GM21529 (cell line): Measurements from ENCODE around the gene RNF40.
"Not testable (repeated sequence)": the region's sequence is repeated elsewhere in the genome, so short reads cannot be mapped to it uniquely, and the experiment has no call there.

Source experiments
- ATAC-seq: cut with Tn5 transposase; IDR thresholded peaks from one replicate; pipeline ENCODE4 v1.9.1; 2021; ENCODE audit not compliant: unreplicated experiment

RNF40 gene

DNA sequence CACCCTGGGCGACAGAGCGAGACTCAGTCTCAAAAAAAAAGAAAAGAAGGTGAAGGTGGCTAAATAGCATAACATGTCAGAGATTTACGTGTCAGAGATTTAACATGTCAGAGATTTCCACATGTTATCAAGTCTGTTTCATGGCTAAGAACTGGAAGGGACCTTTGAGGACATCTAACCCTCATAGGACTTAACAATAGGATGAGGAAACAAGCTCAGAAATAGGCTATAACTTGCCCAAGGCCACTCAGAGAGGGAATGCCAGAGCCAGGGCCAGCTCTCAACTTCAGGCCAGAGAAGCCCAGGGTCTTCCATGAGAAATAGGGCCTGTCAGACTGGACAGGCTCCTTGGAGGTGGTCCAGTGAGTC, 51.7 kb downstream of the RNF40 start:
- no peak for ATAC-seq

DNA sequence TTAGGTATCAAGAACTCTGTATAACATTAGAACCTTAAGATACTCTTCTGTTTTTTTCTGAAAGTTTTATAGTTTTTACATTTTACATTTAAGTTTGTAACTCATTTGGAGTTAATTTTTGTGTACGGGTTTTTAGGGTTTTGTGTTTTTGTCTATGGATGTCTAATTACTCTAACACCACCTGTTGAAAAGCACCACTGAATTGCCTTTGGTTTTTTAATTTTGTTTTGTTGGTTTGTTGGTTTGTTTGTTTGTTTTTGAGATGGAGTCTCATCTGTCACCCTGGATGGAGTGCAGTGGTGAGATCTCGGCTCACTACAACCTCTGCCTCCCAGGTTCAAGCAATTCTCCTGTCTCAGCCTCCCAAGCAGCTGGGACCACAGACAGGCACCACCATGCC, 54.6 kb downstream of the RNF40 start:
- ATAC-seq, result no peak

DNA sequence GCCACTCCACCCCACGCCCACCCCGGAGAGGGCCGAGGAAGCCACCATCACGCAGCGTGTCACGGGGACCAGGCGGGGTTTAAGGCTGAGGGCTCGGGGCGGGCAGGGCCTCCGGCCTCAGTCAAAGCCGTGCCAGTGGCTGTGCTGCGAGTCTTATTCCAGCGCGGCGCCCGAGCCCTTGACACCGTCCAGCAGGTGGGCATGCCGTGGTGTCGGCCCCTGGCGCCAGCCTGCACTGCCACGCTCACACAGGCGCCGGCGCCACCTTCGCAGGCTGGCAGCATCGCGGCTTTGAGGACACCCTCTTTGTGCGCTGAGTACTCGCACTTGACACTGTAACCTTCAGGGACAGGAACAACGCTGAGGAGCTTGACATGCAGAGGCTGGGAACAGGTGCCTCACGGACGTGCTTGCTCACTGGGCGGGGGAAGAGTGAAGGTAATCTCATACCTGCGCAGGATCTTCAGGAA, 58.9 kb downstream of the RNF40 start:
- no peak for ATAC-seq

DNA sequence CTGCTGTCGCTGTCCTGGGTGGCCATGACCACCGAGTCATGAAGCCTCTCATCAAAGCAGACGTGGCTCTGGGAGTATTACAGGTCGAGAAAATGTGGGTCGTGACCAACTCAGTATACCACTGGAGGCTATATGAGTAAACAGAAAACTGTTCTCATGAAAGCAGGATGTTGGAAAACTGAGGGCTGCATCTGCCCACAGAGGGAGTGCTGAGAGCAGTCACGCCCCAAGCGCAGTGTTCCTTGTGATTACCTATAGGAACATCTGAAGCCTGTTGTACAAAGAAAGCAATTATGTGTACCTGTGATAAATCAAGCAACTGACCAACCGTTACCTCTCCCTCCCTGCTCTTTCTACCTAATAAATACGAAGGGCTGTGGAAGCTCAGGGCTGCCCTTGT, 59.3 kb downstream of the RNF40 start:
- ATAC-seq, result not testable (repeated sequence)

DNA sequence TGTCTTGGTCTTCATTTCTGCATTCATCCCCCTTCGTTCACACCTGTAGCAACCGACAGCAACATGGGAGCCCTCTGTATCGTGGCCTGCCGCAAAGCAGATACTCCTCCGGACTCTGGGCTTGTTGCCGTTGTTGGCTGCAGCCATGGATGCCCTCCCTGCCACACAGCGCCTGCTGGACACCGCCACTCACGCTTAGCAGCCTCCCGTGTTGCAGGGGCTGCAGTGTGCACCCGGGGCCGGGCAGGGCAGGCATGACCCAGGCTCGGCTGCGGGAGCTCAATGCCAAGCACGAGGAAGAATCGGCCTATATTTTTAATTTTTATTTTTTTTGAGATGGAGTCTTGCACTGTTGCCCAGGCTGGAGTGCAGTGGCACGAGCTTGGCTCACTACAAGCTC, 59.8 kb downstream of the RNF40 start:
- ATAC-seq, result no peak
